GM18951 (cell line): ENCODE measurements around the gene NPAS3.

Experiments
- POLR2A ChIP-seq: IDR thresholded peaks from 4 replicates; pipeline ENCODE4 v1.6.1; 2011; ENCODE audit warnings: mild to moderate bottlenecking; ENCODE audit not compliant: insufficient read length, insufficient read depth; ENCODE audit errors: extremely low read depth
- in situ Hi-C: fragments of 300-500 bp; cut with MboI; formaldehyde crosslinking; loops from one replicate; pipeline ENCODE4 v1.12.0; 2022; ENCODE audit warnings: low sequenced_read_pairs, mixed read lengths, inconsistent platforms; ENCODE audit not compliant: unreplicated experiment

Gene NPAS3

GRCh38 chr14:33567023-33567728 lies 628.5 kb downstream of the NPAS3 start:
- in situ Hi-C loops: no loop called here
- no peak for TF ChIP-seq POLR2A

GRCh38 chr14:33567731-33568130 lies 629.1 kb downstream of the NPAS3 start:
- in situ Hi-C loops: no loop called here
- TF ChIP-seq POLR2A: no peak

GRCh38 chr14:33568935-33569579 lies 630.4 kb downstream of the NPAS3 start:
- in situ Hi-C loops: no loop called here
- no peak for TF ChIP-seq POLR2A

- TF ChIP-seq POLR2A: no peak
- in situ Hi-C loops: no loop called here
Measured at GRCh38 chr14:33569821-33570687, 631.4 kb downstream of the NPAS3 start.

- TF ChIP-seq POLR2A: no peak
- in situ Hi-C loops: no loop called here
Measured at GRCh38 chr14:33570694-33571310, 632.1 kb downstream of the NPAS3 start.

DNA sequence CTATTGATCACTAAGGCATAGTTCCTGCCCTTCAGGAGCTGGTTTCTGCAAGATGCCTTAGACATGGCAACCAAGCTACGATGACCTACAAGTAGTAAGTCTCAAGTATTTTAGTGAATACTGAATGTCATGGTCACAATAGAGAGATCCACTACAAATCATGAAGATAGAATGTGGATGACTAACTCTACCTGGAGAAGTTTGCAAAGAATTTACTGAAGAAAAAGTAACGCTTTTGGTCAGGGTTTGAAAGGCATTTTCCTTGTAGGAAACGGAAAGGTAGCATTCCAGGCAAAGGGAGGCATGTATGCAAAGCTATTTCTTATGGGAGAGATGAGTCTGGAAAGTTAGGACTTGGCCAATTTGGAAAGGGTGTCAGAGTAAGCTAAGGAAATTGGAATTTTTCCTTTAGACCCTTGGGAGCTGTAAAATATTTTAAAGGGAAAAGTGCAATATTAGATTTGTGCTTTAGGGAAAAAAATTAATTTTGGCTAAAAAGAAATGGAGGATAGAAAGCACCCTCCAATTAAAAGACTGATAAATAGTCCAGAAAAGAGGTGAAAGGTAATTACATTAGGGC lies 634.7 kb downstream of the NPAS3 start:
- TF ChIP-seq POLR2A: no peak
- in situ Hi-C loops: no loop called here

- in situ Hi-C loops: no loop called here
- TF ChIP-seq POLR2A: no peak
Measured at GRCh38 chr14:33576014-33576413, 637.3 kb downstream of the NPAS3 start.

DNA sequence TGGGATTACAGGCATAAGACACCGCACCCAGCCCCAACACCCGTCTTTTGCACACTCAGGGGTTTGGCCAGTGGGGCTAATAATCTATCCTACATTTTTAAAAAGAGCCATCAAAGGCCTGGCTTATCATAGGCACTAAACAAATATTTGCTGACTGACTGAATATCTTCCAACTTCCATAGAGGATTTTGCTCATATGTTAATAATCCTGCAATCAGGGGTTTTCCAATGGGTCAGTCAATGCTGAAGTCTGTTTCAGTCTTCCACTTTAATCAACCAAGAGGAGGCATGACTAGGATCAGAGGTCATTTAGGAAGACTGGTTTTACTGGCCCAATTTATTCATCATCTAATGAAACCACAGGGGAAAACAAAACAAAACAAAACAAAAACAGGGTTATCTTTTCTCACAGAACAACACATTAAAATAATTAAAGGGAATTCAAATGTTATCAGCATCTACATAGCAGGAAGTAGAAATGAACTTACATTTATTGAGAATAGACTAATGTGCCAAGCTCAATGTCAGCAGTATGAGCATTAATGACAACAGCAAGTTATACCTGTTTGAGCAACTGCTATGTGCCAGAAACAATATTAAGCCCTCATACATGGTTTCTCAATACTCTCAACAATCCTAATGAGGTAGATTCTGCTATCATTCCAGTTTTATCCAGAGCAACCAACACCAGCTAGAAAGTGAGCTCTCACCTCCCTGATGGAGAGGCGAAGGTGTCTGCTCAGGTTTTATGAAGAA lies 640.0 kb downstream of the NPAS3 start:
- in situ Hi-C loops: no loop called here

DNA sequence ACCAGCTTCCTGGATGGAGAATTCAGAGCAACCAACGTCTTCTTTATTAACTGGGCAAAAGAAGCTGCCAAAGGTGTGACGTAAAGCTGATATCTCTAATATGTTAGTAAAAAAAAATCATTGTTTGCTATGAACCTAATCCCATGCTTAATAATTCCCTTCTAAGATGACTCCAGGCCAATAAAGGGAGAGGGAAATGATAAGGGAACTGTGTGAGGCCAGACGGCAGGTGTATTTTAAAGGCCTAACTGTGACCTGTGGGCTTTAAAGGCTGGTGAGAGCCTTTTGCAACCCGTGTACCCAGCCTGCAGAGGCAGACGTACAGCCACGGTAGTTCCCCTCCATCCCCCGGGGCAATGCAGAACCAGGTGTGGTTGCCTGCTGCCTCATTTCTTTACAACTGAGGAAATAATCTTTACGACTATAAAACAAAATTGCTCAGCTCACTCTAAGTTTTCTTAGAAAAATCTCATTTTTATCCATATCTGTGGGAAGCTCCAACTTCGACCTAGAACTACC lies 641.6 kb downstream of the NPAS3 start:
- in situ Hi-C loops: no loop called here
- TF ChIP-seq POLR2A: no peak

More for the DNA sequence above, 640.0 kb downstream of the NPAS3 start:
- TF ChIP-seq POLR2A: no peak

DNA sequence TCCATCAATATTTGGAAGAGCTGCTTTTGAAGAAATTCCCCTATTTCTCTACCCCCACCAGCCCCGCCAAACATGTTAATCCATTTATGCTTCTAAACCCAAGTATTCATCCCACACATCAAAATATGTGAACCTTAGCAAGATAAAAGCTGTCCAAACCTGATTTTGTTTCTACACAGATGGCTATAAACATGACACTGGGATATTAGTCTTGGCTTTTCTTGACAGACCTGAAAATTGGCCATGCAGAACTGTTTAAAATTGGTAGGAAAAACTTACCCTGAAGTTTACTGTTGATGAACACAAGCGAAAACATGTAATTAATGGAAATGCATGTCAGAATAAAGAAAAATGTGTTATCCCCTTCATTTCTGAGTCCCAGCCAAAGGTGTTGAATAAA lies 642.2 kb downstream of the NPAS3 start:
- no peak for TF ChIP-seq POLR2A
- in situ Hi-C loops: no loop called here

DNA sequence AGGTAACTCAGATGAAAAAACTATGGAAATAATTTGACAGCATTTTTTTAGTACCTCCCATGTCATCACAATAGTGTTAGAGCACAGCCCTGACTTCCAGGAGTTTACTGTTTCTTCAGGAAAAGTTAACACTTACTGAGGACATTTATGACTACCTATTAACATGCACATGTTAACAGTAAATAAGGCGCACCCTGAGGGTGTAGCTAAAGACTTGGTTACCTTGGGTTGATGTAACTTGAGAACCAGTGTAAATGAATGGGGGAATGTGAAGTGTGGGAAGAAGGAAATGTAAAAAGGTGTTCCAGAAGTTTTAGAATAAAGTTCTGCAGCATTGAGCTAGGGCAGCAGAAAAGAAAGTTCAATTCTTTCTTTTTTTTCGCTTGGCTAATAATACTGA lies 646.0 kb downstream of the NPAS3 start:
- in situ Hi-C loops: no loop called here
- TF ChIP-seq POLR2A: no peak

DNA sequence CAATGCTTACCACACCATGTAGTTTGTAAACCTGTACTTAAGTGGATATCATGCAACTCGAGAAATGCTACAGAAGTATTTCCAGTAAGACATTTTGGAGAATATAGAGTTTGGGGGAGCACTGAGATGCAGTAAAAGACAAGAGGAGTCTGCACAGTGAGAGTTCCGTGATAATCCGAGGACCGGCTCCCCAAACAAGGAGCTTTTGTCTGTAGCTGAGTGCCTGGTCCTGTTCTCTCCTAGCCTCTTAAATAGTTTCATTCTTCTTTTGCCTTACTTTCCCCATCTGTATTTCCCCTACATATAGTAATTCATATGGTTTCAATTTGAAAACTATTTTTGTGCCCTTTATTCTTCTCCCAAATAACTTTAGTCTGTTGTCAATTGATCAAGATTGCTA lies 648.1 kb downstream of the NPAS3 start:
- in situ Hi-C loops: no loop called here
- TF ChIP-seq POLR2A: no peak

GRCh38 chr14:33587791-33588190 lies 649.1 kb downstream of the NPAS3 start:
- no peak for TF ChIP-seq POLR2A
- in situ Hi-C loops: no loop called here
